ENCODE data around the gene SNAPC2.

The SNAPC2 gene

DNA sequence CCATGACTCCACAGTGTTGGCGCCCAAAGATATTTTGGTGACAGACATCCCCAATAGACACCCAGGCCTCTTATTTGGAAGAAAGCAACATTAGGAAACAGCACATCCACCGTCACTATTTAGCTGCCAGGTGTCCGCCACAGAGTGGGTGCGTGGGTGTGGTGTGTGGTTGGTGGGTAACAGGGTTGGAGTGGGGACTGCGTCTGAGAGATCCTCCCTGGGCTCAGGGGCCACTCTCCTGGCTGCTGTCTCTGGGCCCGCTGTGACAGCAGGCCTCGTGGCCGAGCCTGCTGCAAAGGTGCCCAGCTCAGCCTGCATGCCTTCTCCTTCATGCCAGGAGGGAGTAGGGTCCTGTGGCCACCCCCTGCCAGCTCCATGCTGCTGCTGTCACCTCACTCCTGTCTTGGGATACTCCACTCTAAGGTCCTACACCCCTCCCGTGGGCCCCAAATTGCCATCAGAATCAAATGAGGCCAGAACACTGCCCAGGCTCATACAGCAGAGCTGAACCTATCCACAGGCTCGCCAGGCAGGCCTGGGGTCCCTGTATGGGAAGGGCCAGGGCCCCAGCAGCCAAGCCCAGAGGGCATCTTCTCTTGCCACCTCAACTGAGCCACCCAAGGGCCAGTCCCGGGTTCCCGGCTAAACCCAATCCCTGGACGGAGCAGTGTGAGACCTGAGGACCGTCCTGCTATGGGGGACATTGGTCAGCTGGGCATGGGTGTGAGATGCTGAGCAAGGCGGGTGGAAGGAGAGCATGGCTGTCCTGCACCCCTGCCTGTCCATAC, 48.1 kb downstream of the SNAPC2 start:
- DNase-seq (ENCODE audit: low read depth) = no peak

DNA sequence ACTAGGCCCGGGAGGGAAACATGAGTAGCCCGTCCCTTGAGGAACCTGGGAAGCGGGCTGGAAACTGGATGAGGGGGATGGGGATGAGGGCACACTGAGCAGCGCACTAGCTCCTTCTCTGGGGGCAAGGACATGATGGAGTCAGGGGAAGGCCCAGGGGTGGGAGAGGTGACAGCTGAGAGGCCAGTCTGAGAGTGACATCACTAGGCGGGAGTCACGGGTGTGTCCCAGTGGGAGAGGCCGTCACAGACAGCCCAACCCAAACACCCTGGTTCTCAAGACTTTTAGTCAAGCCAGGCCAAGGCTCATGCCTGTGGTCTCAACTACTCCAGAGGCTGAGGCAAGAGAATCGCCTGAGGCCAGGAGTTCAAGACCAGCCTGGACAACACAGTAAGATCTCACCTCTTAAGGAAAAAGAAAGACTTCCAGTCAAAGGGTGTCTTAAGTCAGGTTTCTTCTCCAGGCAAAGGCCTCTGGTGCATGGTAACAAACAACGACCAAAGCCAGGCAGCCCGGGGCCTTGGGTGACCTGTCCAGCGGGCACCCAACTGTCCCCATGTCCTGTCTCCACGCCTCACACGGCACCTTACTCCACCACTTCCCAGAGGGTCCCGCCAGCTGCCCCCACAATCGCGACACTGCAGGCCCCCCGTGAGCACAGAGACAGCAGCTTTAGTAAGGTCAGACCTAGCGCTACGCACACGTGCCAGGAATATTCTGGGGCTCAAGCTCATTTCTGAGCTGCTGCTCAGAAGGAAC, 48.8 kb downstream of the SNAPC2 start:
- DNase-seq (ENCODE audit: low read depth) = no peak

DNA sequence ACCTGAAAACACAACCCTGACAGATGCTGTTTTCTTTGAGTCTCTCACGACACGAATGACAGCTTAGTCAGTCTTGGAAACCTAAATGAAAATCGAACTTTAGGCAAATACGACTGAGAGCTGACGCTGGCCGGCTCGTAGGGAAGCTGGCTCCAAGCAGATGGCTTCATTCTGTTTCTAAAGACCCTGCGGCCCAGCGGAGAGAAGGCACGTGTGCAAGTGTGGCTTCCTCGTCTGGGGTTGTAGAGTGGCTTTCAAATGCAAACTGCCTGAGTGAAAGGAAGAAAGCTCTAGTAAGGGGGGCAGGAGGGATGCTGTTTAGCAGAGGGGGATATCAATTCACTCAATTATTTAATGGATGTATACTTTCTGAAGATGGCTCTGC, 49.4 kb downstream of the SNAPC2 start:
- no peak for DNase-seq (ENCODE audit: low read depth)

DNA sequence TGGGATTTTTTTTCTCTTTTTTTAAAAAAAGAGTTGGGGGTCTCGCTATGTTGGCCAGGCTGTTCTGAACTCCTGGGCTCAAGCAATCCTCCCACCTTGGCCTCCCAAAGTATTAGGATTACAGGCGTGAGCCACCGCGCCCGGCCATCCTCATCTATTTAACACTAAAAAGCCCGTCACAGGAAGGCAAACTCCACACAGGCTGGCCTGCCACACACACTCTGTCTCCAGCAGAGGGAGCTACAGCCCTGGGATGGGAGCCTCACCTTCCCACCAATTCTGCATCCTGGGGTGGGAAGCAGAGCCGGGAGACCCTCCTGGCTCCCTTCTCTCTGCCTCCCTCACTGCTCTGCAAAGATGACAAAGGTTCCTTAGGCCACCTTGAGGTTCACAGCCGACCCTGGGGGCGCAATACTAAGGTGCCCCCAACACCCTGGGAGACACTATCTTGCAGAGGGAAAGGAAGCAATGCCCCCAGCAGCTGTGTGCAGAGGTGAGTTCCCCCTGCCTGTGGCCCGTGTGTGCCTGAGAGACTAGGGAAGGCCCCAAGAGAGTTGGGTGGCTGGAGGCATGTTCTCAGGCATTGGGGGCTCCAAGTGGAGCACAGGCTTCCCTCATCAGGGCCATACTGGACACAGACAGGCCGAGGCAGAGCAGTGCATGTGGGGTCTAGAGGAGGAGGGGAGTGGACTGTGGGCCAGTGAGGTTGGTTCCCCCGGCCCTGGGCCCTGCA, 50.7 kb downstream of the SNAPC2 start:
- no peak for DNase-seq (ENCODE audit: low read depth)

DNA sequence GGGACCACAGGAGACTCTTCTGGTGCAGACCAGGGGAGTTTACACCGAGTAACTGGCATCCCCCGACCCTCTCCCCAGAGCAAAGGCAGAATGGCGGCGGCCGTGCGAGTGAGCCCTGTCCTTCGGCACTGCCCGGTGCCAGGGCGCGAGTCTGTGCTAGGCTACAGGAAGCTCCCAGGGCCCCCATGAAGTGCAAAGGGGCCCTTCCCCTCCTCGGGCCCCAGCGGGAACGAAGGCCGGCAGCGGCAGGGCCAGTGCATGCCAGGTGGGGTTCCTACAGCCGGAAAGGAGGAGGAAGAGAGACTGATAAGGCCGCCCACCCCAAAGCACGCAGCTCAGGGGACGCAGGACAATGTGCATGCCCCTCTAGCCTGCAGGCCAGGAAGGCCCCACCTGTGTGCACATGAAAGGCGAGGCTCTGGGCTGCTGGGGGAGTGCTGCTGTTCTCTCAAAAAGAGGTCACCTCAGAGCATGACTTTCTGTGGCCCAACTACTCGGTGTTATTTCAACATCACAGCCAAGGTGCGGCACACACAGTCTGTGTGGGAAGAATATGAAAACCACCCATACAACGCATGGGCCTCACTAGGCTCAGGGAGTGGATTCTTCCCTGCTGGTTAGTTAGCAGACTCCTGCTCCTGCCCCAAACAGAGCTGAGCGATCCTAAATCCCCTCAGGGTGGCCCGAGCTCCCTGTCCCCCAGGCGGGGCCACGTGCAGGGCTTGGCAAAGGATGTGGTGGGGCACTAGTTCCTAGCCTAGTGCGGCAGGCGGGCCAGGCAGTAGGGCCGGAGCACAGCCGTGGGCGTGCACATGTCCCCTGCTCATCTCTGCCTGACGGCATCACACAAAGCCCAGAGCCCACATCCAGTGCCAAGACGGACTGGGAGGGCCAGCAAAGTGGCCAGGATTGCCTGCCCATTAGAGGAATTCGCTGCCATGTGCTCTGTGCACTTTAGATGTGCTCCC, 51.7 kb downstream of the SNAPC2 start:
- DNase-seq (ENCODE audit: low read depth) = no peak
